GM20431 (cell line): Measurements from ENCODE around the gene ANXA3.

Experiments
- in situ Hi-C: fragments of 300-500 bp; cut with MseI, MboI; formaldehyde crosslinking; loops from one replicate; pipeline ENCODE4 v1.15.0; 2020; ENCODE audit warnings: low sequenced_read_pairs; ENCODE audit not compliant: unreplicated experiment

The ANXA3 gene

DNA sequence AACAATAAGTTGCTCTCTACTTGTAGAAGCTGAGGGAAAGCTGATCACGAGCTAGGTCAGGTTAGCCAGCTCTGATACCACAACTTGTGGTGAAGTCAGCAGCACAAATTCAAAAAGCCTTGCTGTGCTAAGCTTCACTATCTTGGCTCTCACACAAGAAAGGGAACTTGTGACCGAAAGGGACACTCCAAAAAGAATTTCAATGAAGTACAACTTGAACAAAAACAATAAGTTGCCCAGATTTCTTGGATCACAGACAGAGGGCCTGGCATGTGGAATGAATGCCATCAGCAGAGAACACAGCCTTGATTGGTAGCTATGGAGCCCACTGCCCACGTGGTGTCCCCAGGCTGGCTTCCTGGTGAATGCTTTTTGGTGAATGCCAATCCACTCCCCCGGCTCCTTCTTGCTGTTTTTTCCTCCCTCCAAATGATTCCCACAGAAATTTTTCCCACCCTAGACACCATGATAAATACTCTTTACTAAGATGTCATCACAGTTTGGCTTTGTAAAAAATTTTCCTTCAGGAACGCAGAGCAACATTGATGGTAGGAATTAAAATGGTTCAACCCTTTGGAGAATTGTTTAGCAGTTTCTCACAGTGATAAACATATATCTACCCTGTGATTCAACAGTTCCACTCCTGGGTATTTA is 82.6 kb downstream of the ANXA3 start:
- in situ Hi-C loops = no loop called here

DNA sequence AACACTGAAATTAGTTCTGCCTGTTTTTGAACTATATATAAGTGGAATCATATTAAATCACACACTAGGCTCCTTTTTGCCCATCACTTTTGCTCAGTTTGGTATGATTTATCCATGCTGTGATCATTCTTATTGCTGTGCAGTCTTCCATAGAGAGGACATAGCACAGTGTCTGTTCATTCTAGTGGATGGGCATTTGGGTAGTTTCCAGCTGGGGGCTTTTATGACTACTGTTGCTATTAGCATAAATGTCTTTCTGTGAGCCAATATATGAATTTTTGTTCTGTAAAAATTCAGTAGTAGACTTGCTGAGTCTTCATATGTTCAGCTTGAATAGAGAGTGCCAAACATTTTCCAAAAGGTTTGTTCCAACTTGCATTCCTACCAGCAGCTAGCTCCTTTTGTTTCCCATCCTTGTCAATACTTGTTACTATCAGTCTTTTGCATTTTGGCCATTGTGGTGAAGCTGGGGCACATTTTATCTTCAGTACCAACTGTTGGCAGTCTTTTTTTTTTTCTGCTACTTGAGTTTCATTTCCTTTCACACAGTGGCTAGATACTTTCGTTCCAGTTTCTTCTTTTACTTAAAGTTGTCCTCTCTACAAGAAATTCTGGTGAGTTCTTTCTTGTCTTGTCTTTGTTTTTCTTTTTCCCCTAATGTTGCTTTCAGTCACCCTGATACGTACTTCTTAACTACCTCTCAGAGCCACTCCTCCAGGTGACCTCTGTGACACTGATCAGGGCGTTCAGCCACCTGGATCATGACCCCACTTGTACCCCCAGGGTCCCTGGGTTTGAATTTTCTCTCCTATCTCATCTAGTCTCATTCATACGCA is 87.0 kb downstream of the ANXA3 start:
- in situ Hi-C loops = no loop called here

DNA sequence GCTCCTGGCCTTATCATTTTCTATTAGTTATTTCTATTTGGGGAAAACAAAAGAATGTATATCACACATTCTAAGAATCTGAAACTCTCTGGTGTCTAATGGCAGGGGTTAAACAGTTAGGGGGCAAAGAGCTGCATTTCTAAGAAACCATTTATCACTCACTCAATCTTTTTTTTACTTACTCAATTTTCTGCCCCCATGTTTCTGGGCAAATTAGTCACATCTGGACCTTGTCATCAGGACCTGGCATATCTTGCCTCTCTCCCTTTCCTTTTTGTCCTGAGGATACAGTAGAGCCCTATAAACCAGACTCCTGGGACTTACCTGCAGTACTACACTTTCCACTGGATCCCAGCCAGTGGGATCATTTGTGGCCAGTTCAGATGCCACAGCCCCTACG is 89.1 kb downstream of the ANXA3 start:
- in situ Hi-C loops = no loop called here

DNA sequence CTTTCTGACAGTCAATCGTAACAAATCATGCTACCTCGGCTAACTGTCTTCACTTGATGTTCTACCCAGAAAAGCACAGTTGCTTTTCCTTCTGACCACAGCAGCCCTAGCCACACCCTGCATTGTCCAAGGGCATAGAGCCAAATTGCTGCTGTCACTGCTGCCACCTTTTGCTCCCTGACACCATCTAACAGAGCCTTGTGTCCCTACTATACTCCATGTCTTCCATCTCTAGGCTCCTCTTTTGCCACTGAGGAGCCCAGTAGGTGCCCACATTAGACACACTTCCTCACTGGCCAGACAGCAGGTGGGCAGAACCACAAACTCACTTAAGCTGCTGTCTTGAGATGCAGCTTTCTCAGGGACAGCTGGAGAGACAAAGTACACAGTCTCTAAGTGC is 91.4 kb downstream of the ANXA3 start:
- in situ Hi-C loops = no loop called here

DNA sequence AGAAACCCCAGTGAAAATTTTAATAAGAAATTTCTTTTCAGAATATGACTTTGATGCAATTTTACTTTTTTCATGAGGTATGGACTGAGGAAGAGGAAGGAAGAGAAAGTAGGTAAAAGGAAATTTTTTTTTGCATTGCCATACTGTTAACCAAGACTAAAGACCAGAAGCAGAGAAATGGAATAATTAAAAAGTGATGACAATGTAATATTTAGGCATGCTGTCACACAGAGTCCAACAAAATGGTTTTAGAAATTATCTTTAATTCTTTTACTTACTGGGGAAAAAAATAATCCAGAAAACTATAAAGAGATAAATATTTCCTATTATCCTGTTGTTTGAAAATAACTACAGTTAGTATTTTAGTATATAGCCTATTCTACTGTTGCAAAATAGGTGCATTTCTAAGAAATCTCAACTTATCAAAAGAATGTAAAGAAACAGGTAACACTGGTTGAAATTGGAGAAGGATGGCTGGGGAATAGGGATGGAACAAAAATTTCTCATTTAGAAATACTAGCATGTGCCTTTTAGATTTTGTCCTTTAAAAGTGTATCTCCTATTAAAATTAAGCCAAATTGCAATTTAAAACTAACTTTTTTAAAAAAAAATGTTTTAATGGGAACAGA is 92.6 kb downstream of the ANXA3 start:
- in situ Hi-C loops = no loop called here

DNA sequence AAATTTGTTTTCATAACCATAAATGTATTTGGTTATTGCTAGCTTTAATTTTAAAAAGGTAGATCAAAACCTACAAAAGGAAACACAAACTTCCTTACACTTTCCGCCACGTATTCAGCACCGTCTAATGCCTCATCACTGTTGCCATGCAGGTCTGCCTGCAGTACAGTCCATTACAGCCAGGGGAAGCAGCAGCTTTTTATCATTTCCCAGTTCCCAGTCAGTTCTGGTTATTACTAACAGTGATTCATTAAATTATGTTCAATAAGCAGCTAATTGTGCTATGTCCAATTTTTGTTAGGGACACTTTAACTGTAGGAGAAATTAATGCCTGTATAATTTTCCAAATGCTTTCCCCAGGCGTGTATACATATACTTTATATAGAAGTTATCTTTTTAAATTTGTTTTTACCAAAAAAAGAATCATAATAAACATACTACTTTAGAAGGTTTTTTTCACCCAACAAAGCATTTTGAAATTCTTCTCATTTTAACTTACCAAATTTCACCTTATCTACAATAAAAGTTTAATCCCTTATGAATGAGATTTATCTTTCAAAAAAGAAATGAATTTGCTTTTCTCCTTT is 93.3 kb downstream of the ANXA3 start:
- in situ Hi-C loops = no loop called here

DNA sequence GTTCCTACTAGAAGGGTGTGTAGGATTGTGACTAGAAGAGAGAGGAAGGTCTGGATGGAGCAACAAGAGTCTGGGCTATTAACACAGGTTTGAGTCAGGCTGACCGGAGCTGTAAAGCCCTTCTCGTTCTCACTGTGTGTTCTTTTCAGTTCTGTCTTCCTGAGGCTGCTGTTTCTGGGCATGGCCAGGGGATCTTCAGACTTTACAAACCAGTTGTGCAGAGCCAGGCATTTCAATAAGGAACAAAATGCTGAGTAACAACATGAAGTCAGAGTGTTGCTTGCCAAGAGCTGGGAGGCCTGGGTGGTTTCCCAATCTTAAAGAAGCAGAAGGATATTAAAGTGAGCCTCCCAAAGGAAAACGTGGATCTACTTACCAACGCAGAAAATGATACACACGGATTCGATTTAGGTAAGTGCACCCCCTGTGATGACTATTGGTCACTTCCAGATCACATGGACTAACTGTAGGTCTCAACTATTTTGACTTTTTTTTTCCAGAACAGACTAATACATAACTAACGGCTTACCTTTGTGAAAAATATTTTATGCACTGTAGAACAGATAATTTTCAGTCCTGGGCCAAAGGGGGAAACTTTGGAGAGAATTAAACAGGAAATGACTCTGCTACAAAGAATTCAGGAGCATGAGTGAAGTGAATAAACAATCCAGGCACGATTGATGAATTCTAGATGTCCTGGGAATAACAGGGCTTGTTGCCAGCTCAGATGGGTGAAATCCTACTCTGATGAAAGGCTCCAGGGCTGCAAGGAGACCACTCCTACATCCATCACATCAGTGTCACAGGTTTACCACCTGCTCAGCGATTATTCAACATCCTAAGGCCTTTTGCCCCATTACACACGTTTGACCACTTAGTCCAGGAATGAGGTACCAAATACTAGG is 94.5 kb downstream of the ANXA3 start:
- in situ Hi-C loops = no loop called here

DNA sequence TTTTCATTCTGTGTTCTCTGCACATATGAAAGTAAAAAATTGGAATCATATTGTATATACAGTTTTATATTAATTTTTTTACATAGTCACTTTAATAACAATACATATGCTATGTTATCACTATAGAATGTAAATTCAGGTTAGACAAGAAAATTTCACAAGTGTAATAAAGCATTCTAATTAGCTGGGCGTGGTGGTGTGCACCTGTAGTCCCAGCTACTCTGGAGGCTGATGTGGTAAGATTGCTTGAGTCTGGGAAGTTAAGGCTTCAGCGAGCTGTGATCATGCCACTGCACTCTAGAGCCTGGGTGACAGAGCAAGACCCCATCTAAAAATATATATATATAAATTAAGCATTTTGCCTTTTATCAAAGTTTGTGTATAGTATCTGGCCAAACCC is 95.7 kb downstream of the ANXA3 start:
- in situ Hi-C loops = no loop called here

DNA sequence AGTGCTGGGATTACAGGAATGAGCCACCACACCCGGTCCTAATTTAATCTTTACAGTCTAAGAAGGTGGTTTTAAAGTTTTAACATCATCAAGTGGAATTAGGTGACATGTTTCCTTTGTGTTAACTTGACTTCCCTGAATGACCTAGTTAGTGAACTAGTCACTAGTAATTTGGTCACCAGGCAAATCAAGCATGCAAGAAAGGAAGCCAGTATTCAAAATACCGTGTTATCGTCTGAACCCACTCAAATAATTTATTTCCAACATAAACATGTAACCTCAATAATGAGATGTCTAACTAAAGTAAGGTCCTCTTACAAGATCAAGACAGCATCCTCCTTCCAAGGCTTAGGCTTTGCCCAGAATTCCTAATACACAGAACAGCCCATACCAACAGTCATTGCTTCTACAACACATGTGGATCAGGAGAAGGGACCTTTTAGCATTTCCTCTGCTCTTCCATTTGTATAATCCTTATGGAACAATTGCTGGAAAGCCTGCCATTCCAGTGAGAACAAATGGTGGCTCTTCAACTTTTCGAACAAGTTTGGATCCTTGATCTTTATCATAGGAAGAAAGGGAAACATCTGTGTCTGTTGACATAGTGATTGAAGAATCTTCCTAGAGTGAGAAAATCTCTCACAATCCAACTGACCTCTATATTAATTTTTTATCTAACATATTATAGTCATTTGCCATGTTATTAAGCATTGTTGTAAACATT is 97.2 kb downstream of the ANXA3 start:
- in situ Hi-C loops = no loop called here

DNA sequence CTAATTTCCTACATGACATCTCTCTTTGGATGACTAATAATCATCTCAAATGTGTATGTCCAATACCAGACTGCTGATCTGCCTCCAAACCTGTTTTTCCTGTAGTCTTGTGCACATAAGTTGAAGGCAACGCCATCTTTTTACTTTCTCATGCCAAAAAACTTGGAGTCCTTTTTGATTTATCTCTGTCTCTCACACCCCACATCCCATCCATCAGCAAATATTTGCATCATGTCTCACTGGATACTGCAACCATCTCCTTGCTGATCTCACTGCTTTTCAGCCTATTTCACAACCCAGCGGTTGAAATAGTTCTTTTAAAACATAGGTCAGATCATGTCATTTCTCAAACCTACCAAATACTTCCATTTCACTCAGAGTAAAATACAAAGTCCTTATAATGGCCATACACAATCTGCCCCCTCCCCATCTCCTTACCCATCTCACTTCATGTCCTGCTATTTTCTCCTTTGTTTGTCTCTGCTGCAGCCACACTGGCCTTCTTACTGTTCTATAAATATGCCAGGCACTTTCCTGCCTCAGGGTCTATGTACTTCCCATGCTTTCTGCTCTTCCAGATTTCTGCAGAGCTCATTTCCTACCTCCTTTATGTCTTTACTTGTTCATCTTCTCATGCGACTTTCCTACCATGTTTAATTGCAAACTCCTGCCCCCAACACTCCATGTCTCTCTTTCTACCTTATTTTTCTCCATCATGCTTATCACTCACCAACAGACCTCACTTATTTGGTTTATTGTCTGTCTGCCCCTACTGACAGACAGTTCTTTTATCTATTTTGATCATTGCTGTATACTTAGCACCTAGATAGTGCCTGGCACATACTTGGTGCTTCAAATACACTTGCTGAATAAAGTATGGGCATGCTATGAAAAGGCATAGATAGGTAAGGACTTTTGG is 98.8 kb downstream of the ANXA3 start:
- in situ Hi-C loops = no loop called here

DNA sequence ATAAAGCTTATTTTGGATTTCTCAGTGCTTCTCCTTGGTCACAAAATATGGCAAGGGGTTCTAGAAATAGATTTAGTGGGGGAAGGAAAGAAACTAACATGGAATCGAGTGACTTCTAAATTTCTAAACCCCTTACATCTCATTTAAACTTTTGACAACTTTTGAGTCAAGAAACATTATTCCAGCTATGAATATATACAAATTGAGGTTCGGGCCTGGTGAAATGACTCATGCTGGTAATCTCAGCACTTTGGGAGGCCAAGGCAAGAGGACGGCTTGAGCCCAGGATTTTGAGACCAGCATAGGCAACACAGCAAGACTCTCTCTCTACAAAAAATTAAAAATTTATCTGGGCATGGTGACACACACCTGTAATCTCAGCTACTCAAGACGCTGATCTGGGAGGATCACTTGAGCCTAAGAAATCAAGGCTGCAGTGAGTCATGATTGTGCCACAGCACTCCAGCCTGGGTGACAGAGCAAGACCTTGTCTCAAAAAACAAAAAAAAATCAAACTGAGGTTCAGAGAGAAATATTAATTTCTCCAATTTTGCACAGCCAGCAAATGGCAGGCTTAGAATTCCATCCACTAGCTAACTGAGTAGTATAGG is 99.8 kb downstream of the ANXA3 start:
- in situ Hi-C loops = no loop called here

DNA sequence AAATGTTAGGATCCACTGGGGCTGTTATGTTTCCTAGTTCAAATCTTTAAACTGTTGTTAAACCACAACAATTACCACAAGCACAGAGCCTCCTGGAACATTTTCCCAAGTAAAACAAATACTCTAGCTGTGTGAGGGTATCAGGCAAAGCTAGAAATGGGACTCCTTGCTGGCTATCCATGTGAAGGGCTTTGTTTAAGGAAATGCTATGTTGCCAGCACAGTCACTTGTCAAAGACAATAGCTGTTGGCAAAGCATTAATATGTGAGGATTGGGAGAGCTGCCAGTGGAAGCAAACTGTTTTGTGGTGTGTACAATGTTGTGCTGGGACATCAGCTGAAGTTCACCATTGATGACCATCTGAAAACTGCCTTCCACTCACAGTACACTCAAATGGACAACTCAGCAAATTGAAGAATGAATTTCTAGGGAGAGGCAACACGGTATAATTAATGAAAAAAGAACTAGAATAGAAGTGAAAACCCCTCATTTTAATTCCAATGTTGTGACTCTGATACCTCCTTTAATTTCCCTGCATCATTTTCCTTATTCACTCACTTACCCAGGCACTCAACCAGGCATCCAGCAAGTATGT is 100.8 kb downstream of the ANXA3 start:
- in situ Hi-C loops = no loop called here

DNA sequence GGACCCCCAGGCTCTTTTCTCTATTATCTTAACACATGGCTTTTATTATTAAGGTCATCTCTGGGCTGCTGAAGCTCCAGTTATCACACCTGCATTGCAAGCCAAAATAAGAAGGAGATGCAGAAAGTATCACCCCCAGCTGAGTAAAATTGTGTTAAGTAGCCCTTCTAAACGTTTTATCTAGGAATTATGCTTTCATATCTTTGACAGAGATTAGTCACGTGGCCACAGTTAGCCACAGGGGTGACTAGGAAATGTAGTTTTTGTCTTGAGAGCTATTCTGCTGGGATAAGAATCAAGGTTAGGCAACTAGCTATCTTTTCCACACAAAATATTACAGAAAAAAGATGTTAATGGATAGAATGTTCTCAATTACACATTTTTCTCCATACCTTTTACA is 102.1 kb downstream of the ANXA3 start:
- in situ Hi-C loops = no loop called here

DNA sequence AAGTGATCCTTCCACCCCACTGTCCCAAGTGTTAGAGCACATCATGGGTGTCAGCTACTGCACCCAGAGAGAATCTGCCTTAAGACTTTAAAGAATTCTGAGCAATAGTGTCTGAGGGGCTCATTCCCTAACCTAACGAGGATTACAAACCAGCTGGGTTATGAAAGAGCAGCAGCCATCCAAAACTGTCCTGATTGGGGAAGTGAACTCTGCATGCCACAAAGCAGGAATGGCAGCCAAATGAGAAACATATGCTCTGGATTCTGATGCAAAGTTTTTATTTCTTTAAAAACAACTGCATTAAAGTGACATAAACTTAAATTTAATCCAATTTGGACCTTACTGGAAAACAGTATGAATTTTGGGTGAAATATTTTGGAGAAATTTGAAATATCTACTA is 103.2 kb downstream of the ANXA3 start:
- in situ Hi-C loops = no loop called here

DNA sequence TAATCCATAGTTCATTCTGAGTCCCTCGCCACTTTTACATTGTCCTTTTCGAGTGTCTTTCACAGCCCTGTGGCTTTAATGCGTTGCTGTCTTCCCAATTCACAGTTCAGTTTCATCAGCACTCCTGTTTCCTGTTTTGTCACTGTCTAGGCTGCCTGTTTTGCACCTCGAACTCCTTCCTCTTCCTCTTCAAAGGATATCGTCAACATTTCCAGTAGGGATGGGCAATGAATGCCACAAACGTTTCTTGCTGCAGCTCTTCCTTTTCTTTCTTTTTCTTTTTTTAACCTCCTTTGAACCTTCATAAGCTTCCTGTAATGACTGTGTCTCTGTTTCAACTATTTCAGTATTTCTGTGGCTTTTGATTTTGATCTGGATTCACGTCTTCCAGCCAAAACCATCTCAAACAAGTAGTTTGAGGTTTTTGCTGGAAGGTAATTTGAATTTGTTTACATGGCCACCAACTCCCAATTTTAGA is 105.4 kb downstream of the ANXA3 start:
- in situ Hi-C loops = no loop called here

DNA sequence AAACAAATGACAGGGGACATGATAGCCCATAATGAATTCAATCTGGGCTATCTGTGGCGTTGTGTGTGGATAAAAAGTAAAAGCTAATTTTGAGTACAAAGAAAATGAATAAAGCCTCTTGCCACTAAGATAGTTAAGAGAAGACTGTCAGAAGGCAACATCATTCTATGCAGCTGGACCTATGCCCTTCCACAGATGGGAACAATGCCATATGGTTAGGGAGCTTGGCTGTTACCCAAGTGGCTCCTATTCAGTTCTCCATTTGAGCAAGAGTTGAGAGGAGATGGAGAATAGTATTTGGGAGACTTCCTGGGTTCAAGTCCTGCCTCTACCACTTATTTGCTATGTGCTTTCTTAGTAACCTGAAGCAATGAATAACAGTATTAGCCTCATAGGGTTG is 107.7 kb downstream of the ANXA3 start:
- in situ Hi-C loops = no loop called here

DNA sequence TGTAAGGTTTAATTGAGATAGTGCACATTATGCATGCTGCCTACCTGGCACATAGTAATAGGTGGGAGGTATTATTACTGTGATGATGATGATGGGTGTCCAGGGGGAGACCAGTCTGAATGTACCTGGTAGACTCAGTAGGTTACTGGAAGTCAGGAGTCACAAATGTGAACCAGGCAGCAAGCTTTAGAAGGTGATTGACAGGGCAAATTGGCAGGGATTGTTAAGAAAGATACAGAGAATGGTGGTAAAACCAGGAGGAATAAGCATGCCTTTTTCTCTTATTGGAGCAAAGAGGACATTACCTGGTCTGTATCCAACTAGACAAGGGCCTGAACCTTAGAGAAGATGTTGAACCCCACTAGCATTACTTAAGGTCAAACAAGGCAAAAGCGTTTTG is 108.1 kb downstream of the ANXA3 start:
- in situ Hi-C loops = no loop called here
